Smooth muscle cell (in vitro differentiated cells): ENCODE data around the gene RSL1D1. TPM values are rescaled to one million over a fixed set of nuclear protein-coding genes. Genes with fewer than 3 reads are reported as not detected.

Experiments used
- DNase-seq: peaks from one replicate; lab custom pipeline; 2025; ENCODE audit not compliant: unreplicated experiment; lab: John Stamatoyannopoulos, UW
- H2AFZ ChIP-seq: fragments of 200-600 bp; sonication (generic); 2 replicates; pipeline ENCODE4 v1.6.0; 2016; ENCODE audit warnings: antibody characterized with exemption, low read depth, mild to moderate bottlenecking
- H3F3A ChIP-seq: fragments of 200-600 bp; sonication (generic); 2 replicates; pipeline ENCODE4 v1.6.0; 2017; ENCODE audit warnings: antibody characterized with exemption, low read depth
- H3K27ac ChIP-seq: fragments of 200-600 bp; sonication (generic); 2 replicates; pipeline ENCODE4 v1.5.1; 2016; ENCODE audit warnings: low read depth, mild to moderate bottlenecking
- H3K27me3 ChIP-seq: fragments of 200-600 bp; sonication (generic); 2 replicates; pipeline ENCODE4 v1.6.1; 2016; ENCODE audit warnings: low read depth, mild to moderate bottlenecking
- H3K36me3 ChIP-seq: fragments of 200-600 bp; sonication (generic); 2 replicates; pipeline ENCODE4 v1.5.1; 2016; ENCODE audit warnings: low read depth
- H3K4me1 ChIP-seq: fragments of 200-600 bp; sonication (generic); 2 replicates; pipeline ENCODE4 v1.5.1; 2016; ENCODE audit warnings: low read depth
- H3K4me2 ChIP-seq: fragments of 200-600 bp; sonication (generic); 2 replicates; pipeline ENCODE4 v1.6.0; 2016; ENCODE audit warnings: mild to moderate bottlenecking
- H3K4me3 ChIP-seq: fragments of 200-600 bp; sonication (generic); 2 replicates; pipeline ENCODE4 v1.5.1; 2016; ENCODE audit warnings: mild to moderate bottlenecking
- H3K79me2 ChIP-seq: fragments of 200-600 bp; sonication (generic); 2 replicates; pipeline ENCODE4 v1.6.0; 2016; ENCODE audit warnings: low read depth, mild to moderate bottlenecking
- H3K9ac ChIP-seq: fragments of 200-600 bp; sonication (generic); 2 replicates; pipeline ENCODE4 v1.6.0; 2016; ENCODE audit warnings: low read depth
- H3K9me3 ChIP-seq: fragments of 200-600 bp; sonication (generic); replicated peaks from 2 replicates; pipeline ENCODE4 v1.5.1; 2016; ENCODE audit warnings: low read depth
- H4K20me1 ChIP-seq: fragments of 200-600 bp; sonication (generic); 2 replicates; pipeline ENCODE4 v1.6.0; 2016; ENCODE audit warnings: low read depth
- WGBS: methylation state at CpG from one replicate; pipeline ENCODE4 v1.1.7; 2016; ENCODE audit warnings: low lambda C conversion rate; 5-methylcytosine and 5-hydroxymethylcytosine counted together
- polyA plus RNA-seq: library from polyadenylated mRNA; unstranded; fragments of >200 nt; fragmentation: Nextera tagmentation; extraction: Ambion mirVana; gene quantifications from 2 replicates; pipeline ENCODE4 v1.2.1, GENCODE V29; 2016
- total RNA-seq: library from RNA; depleted of rRNA; stranded (reverse); fragments of >200 nt; gene quantifications from 2 replicates; pipeline ENCODE4 v1.2.3, GENCODE V29; 2014
- TF ChIP-seq, protein P1 (sequence below): fragments of 200-600 bp; sonication (generic); IDR thresholded peaks from 2 replicates; pipeline ENCODE4 v1.5.1; 2017; ENCODE audit warnings: borderline replicate concordance, mild to moderate bottlenecking, antibody characterized with exemption; ENCODE audit not compliant: insufficient read depth, poor library complexity, severe bottlenecking

The RSL1D1 gene
- total and polyA plus RNA-seq, 2 experiments from 2014 or later = 104 to 157 TPM

- no peak for DNase-seq
- Histone ChIP-seq H3K4me3 (no peak overlapping the region), H3K27me3 (no peaks in the 10 kb centered on the region), H3K9ac (no peak overlapping the region), H3K36me3 (no peaks in the 10 kb centered on the region), H3K4me1 (peaks cover 30% of the 10 kb centered on the region), H2AFZ (no peak overlapping the region), H4K20me1 (peaks cover 62% of the 10 kb centered on the region), H3K9me3 (no peaks in the 10 kb centered on the region), H3K79me2 (peaks cover 88% of the 10 kb centered on the region), H3K4me2 (peak overlapping the region; percentile 16), H3K27ac (peak overlapping the region; percentile 82), H3F3A (peaks cover 13% of the 10 kb centered on the region)
- TF ChIP-seq, protein P1, sequence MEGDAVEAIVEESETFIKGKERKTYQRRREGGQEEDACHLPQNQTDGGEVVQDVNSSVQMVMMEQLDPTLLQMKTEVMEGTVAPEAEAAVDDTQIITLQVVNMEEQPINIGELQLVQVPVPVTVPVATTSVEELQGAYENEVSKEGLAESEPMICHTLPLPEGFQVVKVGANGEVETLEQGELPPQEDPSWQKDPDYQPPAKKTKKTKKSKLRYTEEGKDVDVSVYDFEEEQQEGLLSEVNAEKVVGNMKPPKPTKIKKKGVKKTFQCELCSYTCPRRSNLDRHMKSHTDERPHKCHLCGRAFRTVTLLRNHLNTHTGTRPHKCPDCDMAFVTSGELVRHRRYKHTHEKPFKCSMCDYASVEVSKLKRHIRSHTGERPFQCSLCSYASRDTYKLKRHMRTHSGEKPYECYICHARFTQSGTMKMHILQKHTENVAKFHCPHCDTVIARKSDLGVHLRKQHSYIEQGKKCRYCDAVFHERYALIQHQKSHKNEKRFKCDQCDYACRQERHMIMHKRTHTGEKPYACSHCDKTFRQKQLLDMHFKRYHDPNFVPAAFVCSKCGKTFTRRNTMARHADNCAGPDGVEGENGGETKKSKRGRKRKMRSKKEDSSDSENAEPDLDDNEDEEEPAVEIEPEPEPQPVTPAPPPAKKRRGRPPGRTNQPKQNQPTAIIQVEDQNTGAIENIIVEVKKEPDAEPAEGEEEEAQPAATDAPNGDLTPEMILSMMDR = no peak
- 58% methylated on average over 2 of the region's 2 CpGs for WGBS
These were observed 56.9 kb downstream of the RSL1D1 start for GRCh38 chr16:11794447-11794846.

DNA sequence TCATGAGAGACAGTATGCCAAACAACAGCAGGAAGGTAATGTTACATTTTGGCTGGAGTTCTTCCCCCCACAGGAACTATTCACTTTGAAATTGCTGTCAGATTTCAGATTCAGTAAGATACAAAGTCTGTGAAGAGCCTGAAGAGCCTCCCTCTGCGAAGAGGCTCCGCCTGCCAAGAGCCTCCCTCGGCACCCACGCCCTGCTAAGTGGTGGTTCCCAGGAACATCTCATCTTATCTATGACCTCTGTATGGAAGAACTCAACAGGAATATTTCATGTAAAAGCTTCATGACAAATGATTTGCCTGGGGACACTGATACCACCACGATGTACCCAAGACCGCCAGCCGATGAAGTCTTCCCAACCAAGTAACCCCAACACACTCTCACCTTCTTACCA lies 57.5 kb downstream of the RSL1D1 start:
- Histone ChIP-seq H3K4me2 (peak overlapping the region; percentile 16), H3K4me1 (peaks cover 29% of the 10 kb centered on the region), H3K36me3 (no peaks in the 10 kb centered on the region), H3K27ac (peak overlapping the region; percentile 82), H3K9ac (no peak overlapping the region), H2AFZ (no peak overlapping the region), H3K9me3 (no peaks in the 10 kb centered on the region), H4K20me1 (peaks cover 68% of the 10 kb centered on the region), H3F3A (peaks cover 13% of the 10 kb centered on the region), H3K4me3 (no peak overlapping the region), H3K79me2 (peaks cover 88% of the 10 kb centered on the region), H3K27me3 (no peaks in the 10 kb centered on the region)
- TF ChIP-seq, protein P1 = no peak
- DNase-seq = no peak
- WGBS = 74% methylated on average over 7 of the region's 7 CpGs

- Histone ChIP-seq H3K4me1 (peaks cover 25% of the 10 kb centered on the region), H3F3A (peaks cover 5% of the 10 kb centered on the region), H3K79me2 (peaks cover 91% of the 10 kb centered on the region), H3K4me2 (no peak overlapping the region), H3K27me3 (no peaks in the 10 kb centered on the region), H3K9me3 (no peaks in the 10 kb centered on the region), H2AFZ (no peak overlapping the region), H3K9ac (no peak overlapping the region), H4K20me1 (peaks cover 80% of the 10 kb centered on the region), H3K36me3 (no peaks in the 10 kb centered on the region), H3K27ac (peak overlapping the region; percentile 61), H3K4me3 (no peak overlapping the region)
- 68% methylated on average over 7 of the region's 7 CpGs for WGBS
- TF ChIP-seq, protein P1 = no peak
- no peak for DNase-seq
These were observed 58.7 kb downstream of the RSL1D1 start for GRCh38 chr16:11792410-11793241.
